Peyer's patch (tissue), 4 donors: Measurements from ENCODE around the gene PIK3R5.

Experiments
- POLR2A ChIP-seq, 2 donors: fragments of 450-650 bp; IDR thresholded peaks; one replicate each; pipeline ENCODE4 v1.5.1; 2017; ENCODE audit warnings: antibody characterized with exemption in 2 of 2, mild to moderate bottlenecking in 2 of 2, moderate library complexity in 2 of 2
- TF ChIP-seq, protein P1 (sequence below), 6 experiments: fragments of 450-650 bp in 4 of 6; fragments of 200-600 bp in 2 of 6; sonication (generic) in 1 of 6; IDR thresholded peaks; one replicate each; pipeline ENCODE4 v1.5.1; 2017 to 2019; ENCODE audit warnings: antibody characterized with exemption in 6 of 6, mild to moderate bottlenecking in 3 of 6, moderate library complexity in 1 of 6

GRCh38 chr17:8941980-8942622 lies 23.4 kb downstream of the PIK3R5 start:
- no peak for TF ChIP-seq POLR2A (IDR thresholded peaks at IDR 0.05)
- TF ChIP-seq, protein P1, sequence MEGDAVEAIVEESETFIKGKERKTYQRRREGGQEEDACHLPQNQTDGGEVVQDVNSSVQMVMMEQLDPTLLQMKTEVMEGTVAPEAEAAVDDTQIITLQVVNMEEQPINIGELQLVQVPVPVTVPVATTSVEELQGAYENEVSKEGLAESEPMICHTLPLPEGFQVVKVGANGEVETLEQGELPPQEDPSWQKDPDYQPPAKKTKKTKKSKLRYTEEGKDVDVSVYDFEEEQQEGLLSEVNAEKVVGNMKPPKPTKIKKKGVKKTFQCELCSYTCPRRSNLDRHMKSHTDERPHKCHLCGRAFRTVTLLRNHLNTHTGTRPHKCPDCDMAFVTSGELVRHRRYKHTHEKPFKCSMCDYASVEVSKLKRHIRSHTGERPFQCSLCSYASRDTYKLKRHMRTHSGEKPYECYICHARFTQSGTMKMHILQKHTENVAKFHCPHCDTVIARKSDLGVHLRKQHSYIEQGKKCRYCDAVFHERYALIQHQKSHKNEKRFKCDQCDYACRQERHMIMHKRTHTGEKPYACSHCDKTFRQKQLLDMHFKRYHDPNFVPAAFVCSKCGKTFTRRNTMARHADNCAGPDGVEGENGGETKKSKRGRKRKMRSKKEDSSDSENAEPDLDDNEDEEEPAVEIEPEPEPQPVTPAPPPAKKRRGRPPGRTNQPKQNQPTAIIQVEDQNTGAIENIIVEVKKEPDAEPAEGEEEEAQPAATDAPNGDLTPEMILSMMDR (IDR thresholded peaks at IDR 0.05): no peak
